OCI-LY7 (cell line): ENCODE data around the gene SLC25A47.

Experiments
- CTCF ChIP-seq: fragments of 200-600 bp; sonication (generic); conservative IDR thresholded peaks from 2 replicates; pipeline ENCODE4 v1.5.1; 2014; ENCODE audit warnings: mild to moderate bottlenecking, antibody characterized with exemption, low read length, moderate library complexity, mixed read lengths
- EZH2phosphoT487 ChIP-seq: fragments of 200-600 bp; sonication (generic); IDR thresholded peaks from 2 replicates; pipeline ENCODE4 v1.6.1; 2018; ENCODE audit warnings: low read depth, borderline replicate concordance, mild to moderate bottlenecking, mixed run types, antibody characterized with exemption, low read length, moderate library complexity, mixed read lengths

DNA sequence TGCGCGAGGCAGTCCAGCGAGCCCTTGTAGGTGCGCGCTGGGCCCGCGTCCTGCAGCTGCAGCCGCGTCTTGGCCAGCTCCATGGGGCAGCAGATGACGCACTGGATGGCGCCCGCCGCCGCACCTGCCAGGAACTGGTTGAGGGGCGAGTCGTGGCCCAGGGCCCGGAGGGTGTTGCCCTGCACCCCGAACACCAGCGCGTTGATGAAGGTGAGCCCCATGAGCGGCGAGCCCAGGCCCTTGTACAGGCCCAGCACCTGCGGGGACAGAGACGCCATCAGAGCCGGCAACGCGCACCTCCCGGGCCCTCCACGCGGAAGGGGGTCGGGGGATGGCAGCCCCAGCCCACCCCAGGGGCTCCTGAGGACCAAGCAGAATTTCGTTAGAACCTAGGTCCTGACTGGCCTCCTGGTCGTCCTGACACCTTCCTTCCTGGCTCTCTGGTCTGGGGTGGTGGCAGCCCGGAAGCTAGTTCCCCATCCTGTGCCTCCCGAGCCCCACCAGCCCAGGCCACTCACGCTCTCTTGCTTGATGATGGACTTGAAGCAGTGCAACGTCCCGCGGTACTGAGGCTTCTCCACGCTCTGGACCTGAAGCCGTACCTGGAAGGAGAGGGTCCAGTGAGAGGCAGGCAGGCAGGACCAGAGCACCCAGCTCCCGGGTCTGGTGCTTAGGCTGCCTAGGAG, 30.2 kb upstream of the SLC25A47 start:
- TF ChIP-seq CTCF = no peak
- no peak for TF ChIP-seq EZH2phosphoT487
